Ovary (tissue), 3 donors: ENCODE data around the gene FADS1.

Experiments used
- EP300 ChIP-seq: sonication (generic); formaldehyde crosslinking; IDR thresholded peaks from one replicate; pipeline ENCODE4 v1.6.1; 2017; ENCODE audit warnings: antibody characterized with exemption
- POLR2A ChIP-seq: fragments of 450-650 bp; IDR thresholded peaks from one replicate; pipeline ENCODE4 v1.6.1; 2017; ENCODE audit warnings: antibody characterized with exemption, mild to moderate bottlenecking, moderate library complexity
- TF ChIP-seq, protein P1 (sequence below), 3 donors: fragments of 450-650 bp in 2 of 3; fragments of 200-600 bp in 1 of 3; IDR thresholded peaks; one replicate each; pipeline versions ENCODE4 v1.5.1 to v1.8.0; 2016 to 2022; ENCODE audit warnings: antibody characterized with exemption in 3 of 3, mild to moderate bottlenecking in 1 of 3
- donor health status: DM: no; HTN: no; CAD: no.

GRCh38 chr11:61782841-61783240 lies 34.0 kb downstream of the FADS1 start:
- TF ChIP-seq, protein P1, sequence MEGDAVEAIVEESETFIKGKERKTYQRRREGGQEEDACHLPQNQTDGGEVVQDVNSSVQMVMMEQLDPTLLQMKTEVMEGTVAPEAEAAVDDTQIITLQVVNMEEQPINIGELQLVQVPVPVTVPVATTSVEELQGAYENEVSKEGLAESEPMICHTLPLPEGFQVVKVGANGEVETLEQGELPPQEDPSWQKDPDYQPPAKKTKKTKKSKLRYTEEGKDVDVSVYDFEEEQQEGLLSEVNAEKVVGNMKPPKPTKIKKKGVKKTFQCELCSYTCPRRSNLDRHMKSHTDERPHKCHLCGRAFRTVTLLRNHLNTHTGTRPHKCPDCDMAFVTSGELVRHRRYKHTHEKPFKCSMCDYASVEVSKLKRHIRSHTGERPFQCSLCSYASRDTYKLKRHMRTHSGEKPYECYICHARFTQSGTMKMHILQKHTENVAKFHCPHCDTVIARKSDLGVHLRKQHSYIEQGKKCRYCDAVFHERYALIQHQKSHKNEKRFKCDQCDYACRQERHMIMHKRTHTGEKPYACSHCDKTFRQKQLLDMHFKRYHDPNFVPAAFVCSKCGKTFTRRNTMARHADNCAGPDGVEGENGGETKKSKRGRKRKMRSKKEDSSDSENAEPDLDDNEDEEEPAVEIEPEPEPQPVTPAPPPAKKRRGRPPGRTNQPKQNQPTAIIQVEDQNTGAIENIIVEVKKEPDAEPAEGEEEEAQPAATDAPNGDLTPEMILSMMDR (IDR thresholded peaks at IDR 0.05), result no peak
- TF ChIP-seq POLR2A (no peak), EP300 (no peak)
